ENCODE data around the gene GAN.

GAN gene

DNA sequence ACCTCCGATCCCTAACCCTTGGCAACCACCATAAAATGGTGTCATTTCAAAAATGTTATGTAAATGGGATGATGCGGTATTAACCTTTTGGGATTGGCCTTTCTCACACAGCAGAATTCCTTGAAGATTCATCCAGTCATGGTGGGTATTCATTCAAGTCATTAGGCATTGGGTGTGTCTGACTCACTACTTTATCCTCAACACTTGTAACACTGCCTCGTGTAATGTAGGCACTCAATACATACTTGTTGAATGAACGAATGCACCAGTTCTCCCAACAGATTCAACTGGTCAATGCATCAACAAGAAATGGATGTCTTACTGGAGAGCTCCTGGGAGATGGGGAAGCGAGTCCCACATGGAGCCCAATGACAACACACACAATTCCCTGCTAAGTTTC lies 21.8 kb upstream of the GAN start:
- Histone ChIP-seq H3K79me2 (ENCODE audit: control insufficient read depth, insufficient read depth, low read length) (no peaks in the 10 kb centered on the region), H3K36me3 (ENCODE audit: control insufficient read depth, insufficient read depth, low read length) (no peaks in the 10 kb centered on the region), H3K4me3 (ENCODE audit: low read length) (no peak overlapping the region), H3K4me2 (ENCODE audit: low read length) (no peak overlapping the region), H2AK5ac (ENCODE audit: low read length) (no peak overlapping the region), H3K18ac (ENCODE audit: low read length) (no peak overlapping the region), H2BK120ac (ENCODE audit: low read depth, low read length) (no peak overlapping the region), H4K8ac (ENCODE audit: low read depth, low read length) (no peak overlapping the region), H2BK15ac (replicated peaks; ENCODE audit: low read depth) (no peak overlapping the region), H3K4me1 (ENCODE audit: control insufficient read depth, low read depth, low read length) (no peaks in the 10 kb centered on the region), H3K27ac (ENCODE audit: low read depth, low read length) (no peak overlapping the region), H3K4ac (ENCODE audit: low read depth, low read length) (no peak overlapping the region), H2BK5ac (ENCODE audit: low read length) (no peak overlapping the region), H3K9ac (ENCODE audit: low read length) (no peak overlapping the region), H3K23ac (ENCODE audit: low read length) (no peak overlapping the region), H4K5ac (ENCODE audit: low read length) (no peak overlapping the region), H3K27me3 (ENCODE audit: insufficient read depth, low read length, poor library complexity) (no peaks in the 10 kb centered on the region), H3K56ac (ENCODE audit: low read length) (no peak overlapping the region), H3K79me1 (ENCODE audit: low read length) (no peaks in the 10 kb centered on the region)
- no CpG with 5 or more reads among the region's 5 CpGs for WGBS (ENCODE audit: extremely low coverage, insufficient coverage, low lambda C conversion rate)
- no peak for DNase-seq

DNA sequence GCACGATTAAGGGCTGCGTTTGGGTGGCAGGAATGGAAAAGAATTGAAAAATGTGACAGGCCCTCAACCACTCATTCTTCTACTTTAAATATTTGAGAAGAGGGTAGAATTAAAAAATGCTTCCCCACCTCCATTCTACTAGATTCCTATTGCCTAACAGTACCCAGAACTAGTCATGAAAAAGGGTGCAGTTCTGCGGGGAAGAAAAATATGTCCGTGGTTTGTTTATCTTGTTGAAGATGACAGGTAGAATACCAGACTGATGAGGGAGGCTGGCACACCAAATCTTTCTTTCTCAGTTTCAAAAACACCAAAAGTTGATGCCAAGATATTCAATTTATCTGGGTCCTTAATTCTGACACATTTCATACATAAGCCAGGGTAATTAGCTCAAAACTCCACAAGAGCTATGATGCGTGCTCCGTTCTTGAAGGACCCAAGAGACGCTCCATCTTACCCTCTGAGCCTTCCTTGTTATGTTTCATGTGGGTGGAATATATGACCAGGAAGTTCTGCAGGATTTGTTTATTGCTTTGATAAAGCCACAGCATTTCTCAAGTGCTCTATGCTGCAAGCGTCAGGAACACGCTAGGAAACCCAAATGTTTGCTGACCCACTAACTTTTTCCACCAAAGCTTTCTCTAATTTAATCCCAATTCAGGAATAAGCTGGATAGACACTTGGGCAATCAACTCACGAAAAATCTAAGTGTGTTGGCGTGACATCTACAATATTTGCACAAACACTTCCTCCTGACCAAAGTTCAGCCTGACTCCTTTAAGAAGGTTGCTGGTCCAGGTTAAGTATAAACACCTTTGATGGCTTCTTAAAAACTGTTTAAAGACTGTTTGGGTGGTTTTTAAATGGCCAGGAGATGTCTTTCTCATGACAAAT lies 20.6 kb upstream of the GAN start:
- WGBS (ENCODE audit: extremely low coverage, insufficient coverage, low lambda C conversion rate), result no CpG with 5 or more reads among the region's 11 CpGs
- H3K27ac ChIP-seq (ENCODE audit: low read depth, low read length), result no peak overlapping the region

DNA sequence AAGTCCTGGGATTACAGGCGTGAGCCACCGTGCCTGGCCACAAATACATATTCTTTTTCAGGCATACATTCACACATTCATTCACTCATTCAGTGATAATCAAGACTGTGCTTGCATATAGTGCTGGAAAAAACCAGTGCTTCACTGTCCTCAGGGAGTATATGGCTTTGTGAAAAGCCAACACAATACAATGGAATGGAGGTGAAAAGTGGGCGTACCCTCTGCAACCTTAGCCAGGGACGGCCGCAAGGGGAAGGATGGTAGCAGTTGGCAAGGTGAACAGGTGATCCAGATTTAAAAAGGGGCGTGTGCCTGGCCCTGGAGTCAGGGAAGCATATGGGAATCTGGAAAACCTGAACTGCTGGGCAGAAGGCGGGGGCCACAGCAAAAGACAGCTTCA lies 18.1 kb upstream of the GAN start:
- H2BK5ac ChIP-seq (ENCODE audit: low read length), result no peak overlapping the region
- H3K27me3 ChIP-seq (ENCODE audit: insufficient read depth, low read length, poor library complexity), result no peaks in the 10 kb centered on the region
- H2BK15ac ChIP-seq (replicated peaks; ENCODE audit: low read depth), result no peak overlapping the region
- no peak overlapping the region for H3K23ac ChIP-seq (ENCODE audit: low read length)
- no peak overlapping the region for H4K8ac ChIP-seq (ENCODE audit: low read depth, low read length)
- no peak overlapping the region for H3K4me3 ChIP-seq (ENCODE audit: low read length)
- H3K79me1 ChIP-seq (ENCODE audit: low read length), result no peaks in the 10 kb centered on the region
- no peak overlapping the region for H3K56ac ChIP-seq (ENCODE audit: low read length)
- no peak overlapping the region for H4K5ac ChIP-seq (ENCODE audit: low read length)
- H3K4me1 ChIP-seq (ENCODE audit: control insufficient read depth, low read depth, low read length), result no peaks in the 10 kb centered on the region
- H3K27ac ChIP-seq (ENCODE audit: low read depth, low read length), result no peak overlapping the region
- no peaks in the 10 kb centered on the region for H3K36me3 ChIP-seq (ENCODE audit: control insufficient read depth, insufficient read depth, low read length)
- H3K79me2 ChIP-seq (ENCODE audit: control insufficient read depth, insufficient read depth, low read length), result no peaks in the 10 kb centered on the region
- no peak overlapping the region for H3K9ac ChIP-seq (ENCODE audit: low read length)
- H3K4me2 ChIP-seq (ENCODE audit: low read length), result no peak overlapping the region
- DNase-seq, result no peak
- no peak overlapping the region for H3K4ac ChIP-seq (ENCODE audit: low read depth, low read length)
- no peak overlapping the region for H3K18ac ChIP-seq (ENCODE audit: low read length)
- H2AK5ac ChIP-seq (ENCODE audit: low read length), result no peak overlapping the region
- WGBS (ENCODE audit: extremely low coverage, insufficient coverage, low lambda C conversion rate), result no CpG with 5 or more reads among the region's 7 CpGs
- no peak overlapping the region for H2BK120ac ChIP-seq (ENCODE audit: low read depth, low read length)

More for the DNA sequence above, 20.6 kb upstream of the GAN start:
- H2AK5ac ChIP-seq (ENCODE audit: low read length), result no peak overlapping the region
- H3K4me2 ChIP-seq (ENCODE audit: low read length), result no peak overlapping the region
- no peaks in the 10 kb centered on the region for H3K27me3 ChIP-seq (ENCODE audit: insufficient read depth, low read length, poor library complexity)
- no peaks in the 10 kb centered on the region for H3K4me1 ChIP-seq (ENCODE audit: control insufficient read depth, low read depth, low read length)
- no peak overlapping the region for H2BK5ac ChIP-seq (ENCODE audit: low read length)
- no peaks in the 10 kb centered on the region for H3K79me1 ChIP-seq (ENCODE audit: low read length)
- no peak overlapping the region for H3K23ac ChIP-seq (ENCODE audit: low read length)
- H2BK120ac ChIP-seq (ENCODE audit: low read depth, low read length), result no peak overlapping the region
- H3K36me3 ChIP-seq (ENCODE audit: control insufficient read depth, insufficient read depth, low read length), result no peaks in the 10 kb centered on the region
- no peak overlapping the region for H4K8ac ChIP-seq (ENCODE audit: low read depth, low read length)
- no peak overlapping the region for H3K4me3 ChIP-seq (ENCODE audit: low read length)
- H2BK15ac ChIP-seq (replicated peaks; ENCODE audit: low read depth), result no peak overlapping the region
- no peak overlapping the region for H3K56ac ChIP-seq (ENCODE audit: low read length)
- no peak for DNase-seq
- no peaks in the 10 kb centered on the region for H3K79me2 ChIP-seq (ENCODE audit: control insufficient read depth, insufficient read depth, low read length)
- H4K5ac ChIP-seq (ENCODE audit: low read length), result no peak overlapping the region
- no peak overlapping the region for H3K9ac ChIP-seq (ENCODE audit: low read length)
- no peak overlapping the region for H3K4ac ChIP-seq (ENCODE audit: low read depth, low read length)
- no peak overlapping the region for H3K18ac ChIP-seq (ENCODE audit: low read length)

DNA sequence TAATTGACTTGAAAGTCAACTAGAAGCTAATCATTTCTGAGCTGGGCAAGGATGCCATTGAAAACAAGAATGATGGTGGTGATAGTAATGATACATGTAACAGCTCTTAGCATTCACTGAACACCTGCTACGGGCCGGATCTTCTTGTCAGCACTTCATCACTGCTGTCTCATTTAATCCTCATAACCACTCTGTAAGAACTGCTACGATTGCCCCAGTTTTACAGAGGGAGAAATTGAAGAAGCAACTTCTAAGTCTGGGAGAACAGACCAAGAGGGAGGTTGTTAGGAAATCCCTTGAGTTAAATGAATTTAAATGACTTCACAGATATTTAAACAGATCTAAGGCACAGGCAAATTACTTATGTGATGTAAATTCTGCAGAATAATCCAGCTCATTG lies 7.0 kb upstream of the GAN start:
- Histone ChIP-seq H3K27ac (ENCODE audit: low read depth, low read length) (no peak overlapping the region), H3K27me3 (ENCODE audit: insufficient read depth, low read length, poor library complexity) (no peaks in the 10 kb centered on the region)

DNA sequence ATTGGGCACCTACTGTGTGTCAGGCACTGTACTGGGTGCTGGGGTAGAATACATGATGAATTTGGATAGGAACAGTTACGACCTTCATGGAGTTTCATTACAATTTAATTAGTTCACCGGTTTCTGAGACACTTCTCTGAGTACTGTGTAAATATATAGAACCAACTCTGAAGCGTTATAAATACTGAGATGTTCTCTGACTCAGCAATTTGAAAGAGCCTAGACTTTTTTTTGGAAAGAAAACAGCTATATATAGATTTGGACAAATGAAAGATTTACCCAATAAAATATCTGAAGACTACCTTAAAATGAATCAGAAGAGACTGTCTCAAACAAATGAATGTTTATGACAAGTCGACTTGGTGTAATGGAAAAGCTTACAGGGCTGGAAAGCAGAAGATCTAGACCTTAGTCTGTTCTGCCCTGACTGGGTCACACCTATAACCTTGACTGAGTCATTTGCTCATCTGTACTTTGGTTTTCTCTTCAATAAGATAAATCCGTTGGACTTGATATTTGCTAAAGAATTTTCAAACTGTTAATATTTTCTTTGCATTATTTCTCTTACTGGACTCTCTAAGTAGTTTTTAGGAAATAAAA lies 4.6 kb upstream of the GAN start:
- Histone ChIP-seq H3K27ac (ENCODE audit: low read depth, low read length) (no peak overlapping the region), H3K4me3 (ENCODE audit: low read length) (no peak overlapping the region), H3K4me2 (ENCODE audit: low read length) (no peak overlapping the region), H3K18ac (ENCODE audit: low read length) (no peak overlapping the region), H2AK5ac (ENCODE audit: low read length) (no peak overlapping the region), H3K79me2 (ENCODE audit: control insufficient read depth, insufficient read depth, low read length) (peaks cover 6% of the 10 kb centered on the region), H3K27me3 (ENCODE audit: insufficient read depth, low read length, poor library complexity) (no peaks in the 10 kb centered on the region), H4K8ac (ENCODE audit: low read depth, low read length) (no peak overlapping the region), H3K9ac (ENCODE audit: low read length) (no peak overlapping the region), H4K5ac (ENCODE audit: low read length) (no peak overlapping the region), H3K4ac (ENCODE audit: low read depth, low read length) (no peak overlapping the region), H2BK120ac (ENCODE audit: low read depth, low read length) (no peak overlapping the region), H3K79me1 (ENCODE audit: low read length) (peaks cover 4% of the 10 kb centered on the region), H2BK15ac (replicated peaks; ENCODE audit: low read depth) (no peak overlapping the region), H3K36me3 (ENCODE audit: control insufficient read depth, insufficient read depth, low read length) (no peaks in the 10 kb centered on the region), H3K4me1 (ENCODE audit: control insufficient read depth, low read depth, low read length) (peaks cover 1% of the 10 kb centered on the region), H3K23ac (ENCODE audit: low read length) (no peak overlapping the region), H3K56ac (ENCODE audit: low read length) (no peak overlapping the region), H2BK5ac (ENCODE audit: low read length) (no peak overlapping the region)
- WGBS (ENCODE audit: extremely low coverage, insufficient coverage, low lambda C conversion rate), result no CpG with 5 or more reads among the region's 5 CpGs
- DNase-seq, result no peak

More for the DNA sequence above, 7.0 kb upstream of the GAN start:
- Histone ChIP-seq H3K18ac (ENCODE audit: low read length) (no peak overlapping the region), H3K4me3 (ENCODE audit: low read length) (no peak overlapping the region), H3K79me1 (ENCODE audit: low read length) (peaks cover 3% of the 10 kb centered on the region), H3K4me2 (ENCODE audit: low read length) (no peak overlapping the region), H3K36me3 (ENCODE audit: control insufficient read depth, insufficient read depth, low read length) (no peaks in the 10 kb centered on the region), H4K5ac (ENCODE audit: low read length) (no peak overlapping the region), H4K8ac (ENCODE audit: low read depth, low read length) (no peak overlapping the region), H2BK120ac (ENCODE audit: low read depth, low read length) (no peak overlapping the region), H2BK15ac (replicated peaks; ENCODE audit: low read depth) (no peak overlapping the region), H3K79me2 (ENCODE audit: control insufficient read depth, insufficient read depth, low read length) (peaks cover 5% of the 10 kb centered on the region), H3K56ac (ENCODE audit: low read length) (no peak overlapping the region), H2BK5ac (ENCODE audit: low read length) (no peak overlapping the region), H2AK5ac (ENCODE audit: low read length) (no peak overlapping the region), H3K4me1 (ENCODE audit: control insufficient read depth, low read depth, low read length) (peaks cover 1% of the 10 kb centered on the region), H3K4ac (ENCODE audit: low read depth, low read length) (no peak overlapping the region), H3K23ac (ENCODE audit: low read length) (no peak overlapping the region), H3K9ac (ENCODE audit: low read length) (no peak overlapping the region)
- no peak for DNase-seq
- no CpG with 5 or more reads among the region's 3 CpGs for WGBS (ENCODE audit: extremely low coverage, insufficient coverage, low lambda C conversion rate)

Measured in mesendoderm (in vitro differentiated cells).